NCI-H1694 treated with DMSO at 0.1 percent for 48 hours (cell line): ENCODE results near the gene ZFR2.
"Not testable (repeated sequence)": the region's sequence is repeated elsewhere in the genome, so short reads cannot be mapped to it uniquely, and the experiment has no call there.

Source experiments
- DNase-seq: peaks from one replicate; lab custom pipeline; 2025; lab: John Stamatoyannopoulos, UW

ZFR2 gene

GRCh38 chr19:3868770-3869456 lies at the start of gene ZFR2:
Gene ZFR2, minus strand, starts transcription at chr19:3869038. Its CDS starts 21 bp downstream, at chr19:3869017.
- DNase-seq, result peak; percentile 5

GRCh38 chr19:3916033-3916432 lies 47.2 kb upstream of the ZFR2 start:
- no peak for DNase-seq

GRCh38 chr19:3914199-3914598 lies 45.4 kb upstream of the ZFR2 start:
- no peak for DNase-seq

GRCh38 chr19:3910105-3910504 lies 41.3 kb upstream of the ZFR2 start:
- no peak for DNase-seq

- DNase-seq, result no peak
These were observed 39.6 kb upstream of the ZFR2 start for GRCh38 chr19:3908266-3909054.

GRCh38 chr19:3907626-3908265 lies 38.9 kb upstream of the ZFR2 start:
- DNase-seq, result no peak

- no peak for DNase-seq
These were observed 35.4 kb upstream of the ZFR2 start for GRCh38 chr19:3904233-3904632.

GRCh38 chr19:3902317-3902973 lies 33.6 kb upstream of the ZFR2 start:
- no peak for DNase-seq

GRCh38 chr19:3899531-3900294 lies 30.9 kb upstream of the ZFR2 start:
- DNase-seq, result no peak

- DNase-seq, result no peak
These were observed 29.6 kb upstream of the ZFR2 start for GRCh38 chr19:3898426-3898825.

- DNase-seq, result no peak
These were observed 29.1 kb upstream of the ZFR2 start for GRCh38 chr19:3897936-3898335.

GRCh38 chr19:3895788-3896187 lies 26.9 kb upstream of the ZFR2 start:
- no peak for DNase-seq

- DNase-seq, result not testable (repeated sequence)
These were observed 26.1 kb upstream of the ZFR2 start for GRCh38 chr19:3894959-3895358.

- DNase-seq, result no peak
These were observed 24.8 kb upstream of the ZFR2 start for GRCh38 chr19:3893509-3894179.

GRCh38 chr19:3890591-3890990 lies 21.8 kb upstream of the ZFR2 start:
- no peak for DNase-seq

- no peak for DNase-seq
These were observed 13.2 kb upstream of the ZFR2 start for GRCh38 chr19:3882041-3882384.

GRCh38 chr19:3881272-3882040 lies 12.6 kb upstream of the ZFR2 start:
- DNase-seq, result no peak

GRCh38 chr19:3880471-3881271 lies 11.8 kb upstream of the ZFR2 start, which contains the start of gene ATCAY:
Gene ATCAY, plus strand, starts transcription at chr19:3880685. Its CDS starts 5,083 bp downstream, at chr19:3885768.
- DNase-seq, result peak; percentile 69

- no peak for DNase-seq
These were observed 10.8 kb upstream of the ZFR2 start for GRCh38 chr19:3879656-3880055.
